Right lobe of liver (tissue), 4 donors: ENCODE results near the gene NPAS4.

Source experiments
- POLR2A ChIP-seq: fragments of 450-650 bp; IDR thresholded peaks from one replicate; pipeline ENCODE4 v1.6.1; 2017; ENCODE audit warnings: antibody characterized with exemption, mild to moderate bottlenecking
- TF ChIP-seq, protein P1 (sequence below), 4 donors: fragments of 200-600 bp in 3 of 4; fragments of 450-650 bp in 1 of 4; IDR thresholded peaks; one replicate each; pipeline versions ENCODE4 v1.5.1 to v1.8.0; 2016 to 2022; ENCODE audit warnings: antibody characterized with exemption in 4 of 4, mild to moderate bottlenecking in 2 of 4
- donor health status: DM: no; HTN: no; CAD: no.
- donor health status: DM: no; HTN: no; CAD: no.
- donor health status: DM: no; HTN: yes; CAD: no.

DNA sequence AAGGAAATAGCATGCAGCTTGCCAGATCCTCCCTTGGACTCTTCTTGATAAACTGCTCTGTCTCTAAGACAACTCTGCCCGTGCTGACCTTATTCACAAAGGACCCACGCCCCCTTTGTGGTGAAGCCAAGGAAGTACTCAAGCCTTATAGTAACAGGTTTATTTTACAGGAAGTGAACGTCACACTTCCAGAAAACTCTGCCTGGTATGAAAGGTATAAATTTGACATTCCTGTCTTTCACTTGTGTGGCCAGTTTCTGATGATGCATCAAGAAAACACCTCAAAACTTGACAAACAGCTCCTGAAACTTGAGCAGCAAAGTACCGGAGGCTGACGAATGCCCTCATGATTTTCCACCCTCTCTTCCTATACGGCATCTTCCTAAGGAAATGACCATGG is 33.4 kb downstream of the NPAS4 start:
- TF ChIP-seq, protein P1, sequence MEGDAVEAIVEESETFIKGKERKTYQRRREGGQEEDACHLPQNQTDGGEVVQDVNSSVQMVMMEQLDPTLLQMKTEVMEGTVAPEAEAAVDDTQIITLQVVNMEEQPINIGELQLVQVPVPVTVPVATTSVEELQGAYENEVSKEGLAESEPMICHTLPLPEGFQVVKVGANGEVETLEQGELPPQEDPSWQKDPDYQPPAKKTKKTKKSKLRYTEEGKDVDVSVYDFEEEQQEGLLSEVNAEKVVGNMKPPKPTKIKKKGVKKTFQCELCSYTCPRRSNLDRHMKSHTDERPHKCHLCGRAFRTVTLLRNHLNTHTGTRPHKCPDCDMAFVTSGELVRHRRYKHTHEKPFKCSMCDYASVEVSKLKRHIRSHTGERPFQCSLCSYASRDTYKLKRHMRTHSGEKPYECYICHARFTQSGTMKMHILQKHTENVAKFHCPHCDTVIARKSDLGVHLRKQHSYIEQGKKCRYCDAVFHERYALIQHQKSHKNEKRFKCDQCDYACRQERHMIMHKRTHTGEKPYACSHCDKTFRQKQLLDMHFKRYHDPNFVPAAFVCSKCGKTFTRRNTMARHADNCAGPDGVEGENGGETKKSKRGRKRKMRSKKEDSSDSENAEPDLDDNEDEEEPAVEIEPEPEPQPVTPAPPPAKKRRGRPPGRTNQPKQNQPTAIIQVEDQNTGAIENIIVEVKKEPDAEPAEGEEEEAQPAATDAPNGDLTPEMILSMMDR (IDR thresholded peaks at IDR 0.05) = no peak
- TF ChIP-seq POLR2A = no peak
